OCI-M1 (cell line): ENCODE measurements around the gene CCDC68.
"Not testable (repeated sequence)": the region's sequence is repeated elsewhere in the genome, so short reads cannot be mapped to it uniquely, and the experiment has no call there.

Experiments used
- DNase-seq: peaks from one replicate; lab custom pipeline; 2025; lab: John Stamatoyannopoulos, UW

Gene CCDC68, protein sequence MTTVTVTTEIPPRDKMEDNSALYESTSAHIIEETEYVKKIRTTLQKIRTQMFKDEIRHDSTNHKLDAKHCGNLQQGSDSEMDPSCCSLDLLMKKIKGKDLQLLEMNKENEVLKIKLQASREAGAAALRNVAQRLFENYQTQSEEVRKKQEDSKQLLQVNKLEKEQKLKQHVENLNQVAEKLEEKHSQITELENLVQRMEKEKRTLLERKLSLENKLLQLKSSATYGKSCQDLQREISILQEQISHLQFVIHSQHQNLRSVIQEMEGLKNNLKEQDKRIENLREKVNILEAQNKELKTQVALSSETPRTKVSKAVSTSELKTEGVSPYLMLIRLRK

DNA sequence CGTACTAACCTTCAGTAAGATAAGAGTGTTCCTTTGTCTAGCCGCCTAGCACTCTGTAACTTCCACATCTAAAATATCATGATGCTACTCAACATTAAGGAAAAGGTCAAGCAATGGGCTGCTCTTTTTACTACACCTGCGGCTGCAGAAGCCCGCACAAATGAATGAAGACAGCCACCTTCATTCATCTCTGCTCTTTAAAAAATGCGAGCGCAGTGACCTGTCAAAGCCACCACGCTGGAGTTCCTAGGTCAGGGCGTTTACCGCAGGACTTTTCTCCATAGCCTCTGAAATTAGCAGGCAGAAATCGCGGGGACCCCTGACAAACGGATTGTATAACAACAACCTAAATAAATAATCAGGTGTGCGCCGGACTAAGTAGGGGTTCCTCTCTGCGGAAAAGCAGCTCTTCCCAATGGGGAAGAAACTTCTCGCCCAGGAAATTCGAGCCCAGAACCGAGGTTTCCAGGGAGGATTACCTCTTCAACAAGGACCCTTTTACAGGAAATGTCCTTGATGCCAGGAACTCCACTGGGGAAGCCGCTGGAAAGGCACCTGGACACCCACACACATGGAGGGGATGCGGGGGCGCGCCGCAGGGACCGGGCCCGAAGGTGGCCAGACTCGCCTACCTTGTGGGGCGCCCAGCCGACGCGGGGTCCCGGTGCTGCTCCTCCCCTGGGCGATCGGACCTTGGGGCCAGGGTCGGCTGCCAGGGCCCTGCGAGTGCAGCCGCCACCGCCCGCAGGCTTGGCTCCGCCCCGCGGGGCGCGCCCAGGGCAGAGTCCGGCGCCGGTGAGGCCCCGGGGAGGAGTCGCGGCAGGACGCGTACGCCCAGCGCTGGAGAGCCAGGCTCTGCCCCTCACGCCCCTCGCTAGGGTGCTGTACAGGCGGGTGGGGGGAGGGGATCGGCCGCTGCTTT lies at the start of gene CCDC68:
Gene CCDC68, minus strand, starts transcription at position 758 of the 922 bp plus-strand sequence. CDS start 16,670 bp downstream, outside the sequence.
- no peak for DNase-seq

DNA sequence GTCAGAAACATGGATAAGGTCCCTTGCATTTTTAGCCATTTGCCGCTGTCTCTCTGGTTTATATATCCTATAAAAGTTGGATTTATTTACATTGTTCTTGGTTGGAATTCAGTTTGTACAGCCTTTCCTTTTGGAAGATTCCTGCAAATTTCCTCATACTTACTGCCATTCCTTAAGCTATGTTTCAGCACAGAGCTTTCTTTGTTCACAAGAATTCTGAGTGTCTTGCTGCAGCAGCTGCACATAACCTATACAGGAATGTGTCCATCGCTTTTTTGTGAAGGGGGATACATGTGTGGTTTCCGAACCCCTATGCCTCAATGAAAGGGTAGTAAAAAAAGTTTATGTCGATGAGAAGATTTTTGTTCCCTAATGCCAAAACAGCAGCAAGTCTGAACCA lies 48.3 kb upstream of the CCDC68 start:
- no peak for DNase-seq

DNA sequence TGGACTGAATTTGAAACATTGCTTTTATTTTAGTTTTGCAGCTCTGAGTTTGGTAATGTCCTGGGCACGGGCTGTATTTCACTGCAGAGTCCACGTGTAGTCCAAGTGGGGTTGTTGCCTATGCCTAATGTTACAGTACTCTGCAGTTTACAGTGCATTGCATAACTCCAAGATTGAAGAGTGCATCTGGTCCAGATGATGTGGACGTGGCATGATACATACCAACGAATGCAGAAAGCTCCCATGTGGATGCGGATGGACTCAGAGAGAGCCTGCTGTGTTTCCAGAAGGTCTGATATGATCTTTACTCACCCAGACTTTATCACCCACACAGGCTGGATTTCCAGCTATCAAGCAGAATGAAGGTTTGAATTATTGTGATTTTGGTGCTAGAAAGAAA lies 44.4 kb upstream of the CCDC68 start:
- no peak for DNase-seq

DNA sequence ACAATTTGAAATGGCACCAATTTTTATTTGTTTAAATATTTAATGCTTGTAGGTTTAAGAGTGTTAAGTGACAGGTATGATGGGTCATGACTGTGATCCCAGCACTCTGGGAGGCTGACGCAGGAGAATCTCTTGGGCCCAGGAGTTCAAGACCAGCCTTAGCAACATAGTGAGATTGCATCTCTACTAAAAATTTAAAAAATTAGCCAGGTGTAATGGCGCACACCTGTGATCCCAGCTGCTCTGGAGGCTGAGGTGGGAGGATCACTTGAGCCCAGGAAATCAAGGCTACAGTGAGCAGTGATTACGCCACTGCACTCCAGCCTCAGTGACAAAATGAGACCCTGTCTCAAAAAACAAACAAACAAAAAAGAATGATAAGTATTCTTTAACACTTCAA lies 43.0 kb upstream of the CCDC68 start:
- DNase-seq: no peak

DNA sequence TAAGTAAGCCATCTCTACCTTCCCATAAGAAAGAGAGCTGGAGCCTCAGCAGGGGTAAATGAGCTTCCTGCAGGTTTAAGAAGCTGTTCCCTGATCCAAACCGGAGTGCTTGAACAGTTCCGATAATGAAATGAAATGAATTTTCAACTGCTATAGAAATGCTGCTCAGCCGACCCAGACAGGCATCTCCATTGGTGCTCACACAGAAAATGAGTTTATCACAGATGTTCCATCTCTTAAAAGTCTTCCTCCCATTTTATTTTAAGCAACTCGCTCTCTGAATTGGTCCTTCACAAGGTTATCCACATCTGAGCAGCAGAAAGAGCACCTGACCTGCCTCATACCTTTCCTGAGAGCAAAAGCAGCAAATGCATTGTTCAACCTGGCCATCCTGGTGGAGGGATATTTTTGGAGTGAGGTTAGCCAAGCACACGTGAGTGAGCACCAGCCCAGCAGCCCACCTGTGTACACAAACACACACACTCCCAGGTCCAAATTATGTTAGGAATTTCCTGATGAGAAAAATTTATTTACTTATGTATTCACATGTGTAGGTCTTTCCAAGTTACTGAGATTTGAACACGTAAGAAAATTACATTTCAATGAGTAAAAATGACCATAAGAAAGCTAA lies 42.2 kb upstream of the CCDC68 start:
- DNase-seq: no peak

DNA sequence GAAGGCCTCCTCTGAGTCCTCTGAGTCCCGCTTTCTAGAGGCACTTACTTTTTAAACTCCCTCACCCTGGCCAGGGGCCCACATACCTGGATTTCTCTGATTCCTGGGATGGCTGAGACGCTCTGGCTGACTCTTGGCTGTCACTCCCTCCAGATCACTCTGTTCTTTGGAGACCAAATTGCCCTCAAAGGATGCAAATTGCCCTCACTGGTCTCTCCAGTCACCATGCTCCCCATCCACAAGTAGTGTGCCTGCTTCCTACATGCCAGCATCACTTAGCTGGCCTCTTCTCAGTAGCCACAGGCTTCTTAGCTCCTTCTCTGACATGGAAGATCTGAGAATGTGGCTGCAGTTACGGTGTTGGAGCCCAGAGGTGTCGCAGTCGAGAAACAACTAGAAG lies 41.3 kb upstream of the CCDC68 start:
- peak; percentile 8 for DNase-seq

DNA sequence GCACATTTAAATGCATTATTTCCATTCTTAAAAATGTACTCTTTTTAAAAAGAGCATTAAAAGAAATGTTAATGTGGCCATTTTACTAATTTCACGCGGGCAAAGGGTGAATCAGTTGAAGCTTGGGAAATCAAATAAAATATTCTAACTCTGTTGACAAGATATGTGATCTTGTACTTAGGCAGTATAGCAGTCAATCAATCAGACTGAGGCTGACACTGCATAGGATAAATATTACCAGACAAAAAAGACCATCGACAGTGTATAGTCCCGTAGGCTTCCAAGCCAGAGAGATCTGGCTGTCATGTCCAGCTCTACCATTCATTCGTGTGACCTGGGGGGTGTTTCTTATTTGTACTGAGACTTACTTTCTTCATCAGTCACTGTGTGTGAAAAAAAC lies 39.8 kb upstream of the CCDC68 start:
- no peak for DNase-seq

DNA sequence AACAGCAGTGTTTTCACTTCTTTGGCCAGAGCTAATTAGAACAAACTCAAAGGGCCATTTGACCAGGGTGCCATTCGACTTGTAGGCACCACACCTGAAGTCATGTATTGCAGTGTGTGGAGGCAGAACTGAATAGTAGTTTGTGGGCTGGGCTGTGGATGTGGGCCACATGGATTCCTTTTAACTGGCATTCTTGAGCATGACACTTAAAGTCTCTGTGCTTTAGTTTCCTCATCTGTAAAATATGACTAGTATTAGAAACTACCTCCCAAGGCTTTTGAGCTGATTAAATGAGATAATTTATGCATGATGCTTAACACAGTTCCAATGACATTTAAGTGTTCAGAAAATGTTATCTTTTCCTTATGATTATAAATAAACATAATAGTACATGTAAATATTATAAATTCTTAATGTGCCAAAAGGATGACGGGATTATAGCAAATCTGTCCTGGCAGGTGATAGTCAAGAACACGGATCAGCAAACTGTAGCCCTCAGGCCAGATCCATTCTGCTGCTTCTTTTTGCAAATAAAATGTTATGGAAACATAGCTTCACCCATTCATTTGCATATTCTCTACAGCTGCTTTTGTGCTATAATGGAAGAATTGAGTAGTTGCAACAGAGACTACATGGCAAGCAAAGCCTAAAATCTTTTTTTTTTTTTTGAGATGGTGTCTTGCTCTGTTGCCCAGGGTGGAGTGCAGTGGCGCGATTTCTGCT lies 36.3 kb upstream of the CCDC68 start:
- DNase-seq: no peak

DNA sequence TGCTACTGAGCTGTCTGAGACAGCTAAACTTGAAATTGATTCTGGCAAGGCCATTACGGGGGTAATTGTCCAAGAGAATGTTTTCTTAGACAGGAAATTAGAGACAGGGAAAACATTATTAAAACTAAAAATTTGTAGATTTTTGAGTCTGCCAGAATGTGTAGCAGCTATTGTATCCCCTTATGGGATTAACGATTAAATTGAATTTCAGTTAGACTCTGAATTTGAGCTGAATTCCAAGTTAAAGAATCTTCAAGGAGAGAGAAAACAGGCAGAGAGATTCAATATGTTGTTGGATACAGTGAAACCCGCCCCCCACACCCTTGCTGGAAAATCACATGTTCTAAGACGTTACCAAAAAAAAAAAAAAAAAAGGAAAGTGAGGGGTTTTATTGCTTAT lies 32.7 kb upstream of the CCDC68 start:
- DNase-seq: no peak

DNA sequence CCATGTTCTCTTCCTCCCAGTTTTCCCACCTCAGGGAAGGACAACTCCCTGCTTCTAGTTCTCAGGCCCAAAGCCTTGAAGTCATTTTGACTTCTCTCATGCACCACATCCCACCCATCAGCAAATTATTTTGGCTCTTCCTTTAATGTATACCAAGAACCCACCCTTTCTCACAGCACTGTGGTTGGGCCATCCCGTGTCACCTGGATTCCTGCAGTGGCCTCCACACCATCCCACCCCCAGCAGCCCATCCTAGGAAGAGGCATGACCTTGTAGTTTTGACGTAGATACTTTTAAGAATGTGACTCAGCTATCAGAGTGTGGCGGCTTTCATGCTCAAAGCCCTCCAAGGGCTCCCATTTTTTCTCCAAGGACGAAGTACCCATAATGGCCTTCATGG lies 25.6 kb upstream of the CCDC68 start:
- no peak for DNase-seq

DNA sequence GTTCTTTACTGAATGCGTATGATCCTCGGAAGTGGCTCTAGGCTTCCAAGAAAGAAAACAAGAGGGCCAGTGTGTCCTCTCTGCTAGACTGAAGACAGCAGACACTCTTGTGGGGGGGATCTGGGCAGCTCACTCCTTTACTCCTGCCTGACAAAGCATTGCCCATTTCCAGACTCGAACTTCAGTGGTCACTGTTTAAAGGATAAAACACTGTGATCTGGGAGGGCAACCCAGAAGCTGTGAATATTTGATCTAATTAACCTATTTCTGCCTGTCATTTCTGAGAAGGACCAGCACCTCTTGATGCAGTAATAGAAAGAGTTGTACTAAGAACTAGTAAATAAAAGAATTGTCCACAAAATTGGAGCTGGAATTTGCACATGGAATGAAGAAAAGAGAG lies 24.5 kb upstream of the CCDC68 start:
- DNase-seq: no peak

DNA sequence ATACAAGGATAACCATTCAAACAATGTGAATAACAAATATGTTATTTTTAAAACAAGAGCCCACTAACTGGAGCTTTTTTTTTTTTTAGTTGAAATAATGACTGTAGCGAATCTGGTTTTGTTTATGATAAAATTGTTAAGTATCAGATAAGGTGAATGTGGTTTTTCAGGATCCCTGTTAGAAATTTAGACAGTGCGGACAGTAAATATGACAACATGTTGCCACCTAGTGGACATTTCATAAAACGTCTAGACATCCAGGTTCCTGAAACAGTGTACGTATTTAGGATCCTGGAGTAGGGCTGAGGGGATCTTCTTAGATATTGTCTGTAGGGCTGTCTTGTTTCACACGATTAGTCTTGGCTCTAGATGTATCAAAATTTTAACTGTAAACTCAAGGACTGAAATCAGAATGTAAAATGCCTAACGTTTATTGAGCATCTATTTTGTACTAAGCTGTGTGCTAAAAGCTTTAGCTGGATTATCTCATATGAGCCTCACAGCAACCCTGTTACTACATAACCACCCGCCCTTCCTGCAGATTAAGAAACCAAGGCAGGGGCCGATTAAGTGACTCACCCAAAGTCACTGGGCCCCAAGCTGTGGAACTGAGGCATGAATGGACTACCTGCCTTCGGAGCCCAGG lies 23.9 kb upstream of the CCDC68 start:
- peak; percentile 81 for DNase-seq

DNA sequence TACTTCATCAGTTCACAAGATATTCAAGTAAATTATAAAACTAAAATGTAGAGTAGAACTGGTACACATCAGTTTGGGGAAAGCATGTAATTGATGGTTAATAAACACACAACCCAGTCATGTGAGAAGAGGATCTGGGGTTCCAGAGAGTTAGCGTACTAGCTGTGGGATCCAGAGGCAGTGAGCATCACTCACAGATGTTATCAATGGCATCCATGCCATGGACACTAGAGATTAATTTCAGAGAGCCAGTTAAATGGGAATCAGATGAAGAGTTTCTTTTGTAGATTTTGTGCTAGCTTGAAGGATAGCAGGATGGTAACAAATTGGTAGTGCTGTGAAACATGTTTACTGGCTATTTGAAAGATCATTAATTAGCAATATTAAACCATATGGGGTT lies 21.8 kb upstream of the CCDC68 start:
- no peak for DNase-seq

DNA sequence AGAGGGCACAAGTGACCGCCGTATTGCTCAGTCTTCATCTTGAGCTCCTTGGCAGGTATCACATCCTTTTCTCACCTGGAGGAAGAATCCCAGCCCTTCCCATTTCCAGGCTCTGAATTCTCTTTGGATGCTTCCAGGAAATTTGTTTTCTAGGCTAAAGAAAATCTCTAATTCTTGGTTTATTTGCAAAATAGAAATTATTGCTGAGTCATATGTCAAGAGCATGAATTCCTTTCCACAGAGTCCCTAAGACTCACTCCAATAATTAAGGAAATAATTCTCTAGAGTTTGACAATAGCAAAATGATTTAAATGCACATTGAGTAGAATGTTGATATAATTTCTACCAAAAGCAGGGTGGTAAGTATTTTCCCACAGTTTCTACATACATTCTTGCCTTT lies 16.3 kb upstream of the CCDC68 start:
- no peak for DNase-seq

DNA sequence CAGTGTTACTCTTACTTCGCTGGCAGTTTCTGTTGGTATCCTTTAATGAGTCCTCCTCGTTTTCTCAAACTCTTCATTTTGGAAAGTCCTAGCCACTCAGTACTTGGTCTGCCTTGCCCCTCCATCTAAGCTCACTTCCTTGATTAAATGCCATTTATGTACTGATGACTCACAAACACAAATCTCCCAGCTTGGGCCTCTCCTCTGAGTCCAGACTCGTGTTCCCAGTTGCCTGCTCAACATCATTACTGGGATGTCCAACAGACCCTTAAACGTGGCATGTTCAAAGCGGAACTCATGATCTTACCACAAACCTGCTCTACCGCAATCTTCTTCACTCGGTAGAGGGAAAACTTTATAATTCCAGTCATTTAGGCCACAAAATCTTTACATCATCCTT lies 13.8 kb upstream of the CCDC68 start:
- DNase-seq: no peak

DNA sequence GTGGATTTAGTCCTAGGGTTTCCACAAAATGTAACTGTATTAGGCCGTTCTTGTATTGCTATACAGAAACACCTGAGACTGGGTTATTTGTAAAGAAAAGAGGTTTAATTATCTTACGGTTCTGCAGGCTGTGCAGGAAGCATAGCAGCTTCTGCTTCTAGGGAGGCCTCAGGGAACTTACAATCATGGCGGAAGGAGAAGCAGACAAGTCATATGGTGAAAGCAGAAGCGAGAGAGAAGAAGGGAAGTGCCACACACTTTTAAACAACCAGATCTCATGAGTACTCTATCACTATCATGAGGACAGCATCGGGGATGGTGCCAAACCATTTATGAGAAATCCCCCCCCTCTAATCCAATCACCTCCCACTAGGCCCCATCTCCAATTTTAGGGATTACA lies 9.5 kb upstream of the CCDC68 start:
- no peak for DNase-seq

DNA sequence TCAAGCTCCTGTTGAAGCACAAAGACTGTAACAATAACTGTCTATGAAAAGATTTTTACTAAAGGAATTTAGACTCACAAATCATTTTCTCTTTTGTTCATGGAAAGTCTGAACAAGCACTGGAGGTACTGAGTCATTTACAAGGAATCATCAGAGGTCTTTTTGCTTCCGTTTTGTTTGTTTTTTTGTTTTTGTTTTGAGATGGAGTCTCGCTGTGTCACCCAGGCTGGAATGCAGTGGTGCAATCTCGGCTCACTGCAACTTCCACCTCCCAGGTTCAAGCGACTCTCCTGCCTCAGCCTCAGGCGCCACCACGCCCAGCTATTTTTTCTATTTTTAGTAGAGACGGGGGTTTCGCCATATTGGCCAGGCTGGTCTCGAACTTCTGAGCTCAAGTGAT lies 9.0 kb upstream of the CCDC68 start:
- DNase-seq: not testable (repeated sequence)

DNA sequence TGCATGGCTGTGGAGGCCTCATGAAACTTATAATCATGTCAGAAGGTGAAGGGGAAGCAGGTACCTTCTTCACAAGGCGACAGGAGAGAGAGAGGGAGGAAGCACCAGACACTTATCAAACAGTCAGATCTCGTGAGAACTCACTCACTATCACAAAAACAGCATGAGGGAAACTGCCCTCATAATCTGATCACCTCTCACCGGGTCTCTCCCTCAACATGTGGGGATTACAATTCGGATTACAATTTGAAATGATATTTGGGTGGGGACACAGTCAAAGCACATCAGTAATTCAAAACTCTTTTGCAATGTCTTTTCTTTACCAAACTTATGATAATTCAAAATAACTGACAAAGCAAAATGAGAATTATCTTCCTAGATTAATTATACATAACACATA lies 8.5 kb upstream of the CCDC68 start:
- DNase-seq: no peak

DNA sequence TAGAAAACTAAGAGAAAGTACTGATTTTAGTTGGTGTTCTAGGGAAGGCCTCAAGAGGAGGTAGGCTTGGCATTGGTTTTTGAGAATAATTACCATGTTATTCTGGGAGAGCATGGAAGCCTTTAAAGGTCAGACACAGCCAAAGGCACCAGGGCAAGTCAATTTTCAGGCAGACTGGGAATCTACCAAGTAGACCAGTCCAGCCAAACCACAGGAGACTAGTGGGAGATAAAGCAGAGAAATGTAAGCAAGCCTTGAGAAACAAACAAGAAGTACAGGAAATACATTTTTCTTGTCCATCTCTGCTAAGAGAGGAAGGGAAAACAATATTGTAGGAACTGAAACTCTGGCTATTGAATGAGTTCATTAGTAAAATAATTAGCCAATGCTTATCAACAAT lies 5.5 kb upstream of the CCDC68 start:
- DNase-seq: no peak

DNA sequence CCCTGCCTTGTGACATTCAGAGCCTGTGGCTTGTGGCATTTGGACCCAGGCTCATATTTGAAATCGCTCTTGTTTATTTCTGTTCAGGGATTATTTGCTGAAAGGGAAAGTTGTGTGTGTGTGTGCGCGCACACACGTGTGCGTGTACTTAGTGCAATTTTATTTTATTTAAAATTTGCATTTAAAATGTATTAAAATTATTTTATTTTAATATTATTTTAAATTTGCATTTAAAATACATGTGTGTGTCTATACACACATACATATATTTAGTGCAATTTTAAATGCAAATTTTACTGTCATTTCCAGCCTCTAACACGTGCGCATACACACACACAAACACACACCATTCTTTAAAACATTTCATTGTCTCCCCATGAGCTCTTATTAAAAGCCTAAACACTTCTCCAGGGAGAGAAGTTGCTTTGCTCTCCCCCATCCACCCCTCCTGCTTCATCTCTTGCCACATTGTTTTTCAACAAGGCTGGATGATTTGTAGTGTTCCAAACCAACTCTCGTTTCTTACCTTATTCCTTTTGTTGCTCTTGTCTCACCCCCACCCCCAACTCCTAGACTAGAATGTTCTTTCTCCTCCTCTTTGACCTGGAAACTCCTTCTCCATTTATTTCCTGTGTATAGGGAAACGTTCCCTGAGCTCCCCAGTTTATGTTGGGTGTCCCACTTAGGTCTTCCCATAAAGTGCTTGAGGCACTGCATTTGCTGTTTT lies 3.8 kb upstream of the CCDC68 start:
- no peak for DNase-seq

DNA sequence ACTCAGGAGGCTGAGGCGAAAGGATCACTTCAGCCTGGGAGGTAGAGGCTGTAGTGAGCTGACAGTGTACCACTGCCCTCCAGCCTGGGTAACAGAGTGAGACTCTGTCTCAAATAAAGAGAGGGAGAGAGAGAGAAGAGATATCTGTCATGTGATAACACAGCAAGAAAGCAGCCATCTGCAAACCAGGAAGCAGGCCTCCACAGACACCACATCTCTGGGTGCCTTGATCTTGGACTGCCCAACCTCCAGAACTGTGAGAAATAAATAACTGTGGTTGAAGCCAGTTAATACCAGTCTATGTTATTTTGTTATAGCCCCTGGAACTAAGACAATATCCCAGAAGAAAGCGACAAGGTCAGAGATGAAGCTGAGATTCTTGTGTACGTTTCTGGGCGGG lies 2.6 kb upstream of the CCDC68 start:
- DNase-seq: no peak
